PC-3 (cell line): Measurements from ENCODE around the gene CYGB. TPM values are rescaled to one million over a fixed set of nuclear protein-coding genes. Genes with fewer than 3 reads are reported as not detected.
A peak's percentile ranks its signal among the peaks of the same experiment; 100 is the strongest.

Source experiments
- ATAC-seq: fragments of 200-7000 bp; cut with Tn5 transposase; 2 replicates; pipeline ENCODE4 v1.9.1; 2020; ENCODE audit warnings: mild to moderate bottlenecking, moderate library complexity
- BruUV-seq: library from RNA; stranded (reverse); fragments of 400-500 nt; replicated peaks from 2 replicates; lab custom pipeline; 2021; lab: Mats Ljungman, UMichigan
- CTCF ChIA-PET: fragments of 300-600 bp; sonication (Branson Sonifier 250); formaldehyde crosslinking; loops from one replicate; lab custom pipeline; 2022; ENCODE audit warnings: antibody characterized with exemption; lab: Charles Lee
- POLR2A ChIA-PET: fragments of 300-600 bp; sonication (Branson Sonifier 250); formaldehyde crosslinking; loops from one replicate; lab custom pipeline; 2022; ENCODE audit warnings: antibody characterized with exemption; ENCODE audit not compliant: unreplicated experiment; lab: Charles Lee
- DNase-seq: peaks from one replicate; pipeline ENCODE4 v3.0.0-alpha.2; 2015
- H2AFZ ChIP-seq: fragments of 300-600 bp; sonication (generic); 2 replicates; pipeline ENCODE4 v1.6.0; 2016; ENCODE audit warnings: antibody characterized with exemption, low read length
- H3F3A ChIP-seq: fragments of 300-600 bp; sonication (generic); one replicate; pipeline ENCODE4 v1.6.0; 2017; ENCODE audit warnings: antibody characterized with exemption, low read length, control low read depth, mild to moderate bottlenecking; ENCODE audit not compliant: unreplicated experiment
- H3K27ac ChIP-seq: fragments of 300-600 bp; sonication (generic); 2 replicates; pipeline ENCODE4 v1.5.1; 2016; ENCODE audit warnings: mild to moderate bottlenecking, low read length
- H3K27me3 ChIP-seq: fragments of 300-600 bp; sonication (generic); 2 replicates; pipeline ENCODE4 v1.6.1; 2016; ENCODE audit warnings: low read length, mixed read lengths
- H3K36me3 ChIP-seq: fragments of 300-600 bp; sonication (generic); 2 replicates; pipeline ENCODE4 v1.6.1; 2016; ENCODE audit warnings: low read depth, mixed run types, low read length, mixed read lengths
- H3K4me1 ChIP-seq: fragments of 300-600 bp; sonication (generic); 2 replicates; pipeline ENCODE4 v1.5.1; 2016; ENCODE audit warnings: low read length; ENCODE audit not compliant: insufficient read depth
- H3K4me2 ChIP-seq: fragments of 300-600 bp; sonication (generic); 2 replicates; pipeline ENCODE4 v1.6.0; 2016; ENCODE audit warnings: low read length
- H3K4me3 ChIP-seq: fragments of 300-600 bp; sonication (generic); 2 replicates; pipeline ENCODE4 v1.5.1; 2016; ENCODE audit warnings: mild to moderate bottlenecking, low read length, mixed read lengths
- H3K79me2 ChIP-seq: fragments of 300-600 bp; sonication (generic); 2 replicates; pipeline ENCODE4 v1.6.1; 2017; ENCODE audit warnings: low read length, mixed read lengths
- H3K9ac ChIP-seq: fragments of 300-600 bp; sonication (generic); 2 replicates; pipeline ENCODE4 v1.6.0; 2016; ENCODE audit warnings: mild to moderate bottlenecking, low read length
- H3K9me2 ChIP-seq: fragments of 300-600 bp; sonication (generic); replicated peaks from 2 replicates; pipeline ENCODE4 v1.6.1; 2016; ENCODE audit warnings: mixed run types, low read length, mixed read lengths
- H3K9me3 ChIP-seq: fragments of 300-600 bp; sonication (generic); 2 replicates; pipeline ENCODE4 v1.6.1; 2016; ENCODE audit warnings: low read length, mixed read lengths
- H4K20me1 ChIP-seq: fragments of 300-600 bp; sonication (generic); 2 replicates; pipeline ENCODE4 v1.6.1; 2016; ENCODE audit warnings: low read length, mixed read lengths
- EZH2 ChIP-seq: fragments of 300-600 bp; sonication (generic); IDR thresholded peaks from one replicate; pipeline ENCODE4 v1.6.1; 2017; ENCODE audit warnings: antibody characterized with exemption, mild to moderate bottlenecking, low read length; ENCODE audit not compliant: unreplicated experiment
- EZH2phosphoT487 ChIP-seq: fragments of 300-600 bp; sonication (generic); IDR thresholded peaks from 2 replicates; pipeline ENCODE4 v1.6.1; 2018; ENCODE audit warnings: mild to moderate bottlenecking, antibody characterized with exemption, low read length, borderline replicate concordance
- intact Hi-C: fragments of 100-400 bp; cut with micrococcal nuclease; formaldehyde crosslinking; loops from 2 replicates; pipeline ENCODE4 v1.9.0; 2023
- total RNA-seq: library from RNA; depleted of rRNA; stranded (reverse); fragments of >200 nt; gene quantifications from 2 replicates; pipeline ENCODE4 v1.2.3, GENCODE V29; 2014
- TF ChIP-seq, protein P1 (sequence below): fragments of 300-600 bp; sonication (generic); conservative IDR thresholded peaks from 2 replicates; pipeline ENCODE4 v1.5.1; 2017; ENCODE audit warnings: antibody characterized with exemption, low read depth, mild to moderate bottlenecking, low read length

The CYGB gene
- total RNA-seq, 1 experiment from 2014 or later, result 0.62 TPM

DNA sequence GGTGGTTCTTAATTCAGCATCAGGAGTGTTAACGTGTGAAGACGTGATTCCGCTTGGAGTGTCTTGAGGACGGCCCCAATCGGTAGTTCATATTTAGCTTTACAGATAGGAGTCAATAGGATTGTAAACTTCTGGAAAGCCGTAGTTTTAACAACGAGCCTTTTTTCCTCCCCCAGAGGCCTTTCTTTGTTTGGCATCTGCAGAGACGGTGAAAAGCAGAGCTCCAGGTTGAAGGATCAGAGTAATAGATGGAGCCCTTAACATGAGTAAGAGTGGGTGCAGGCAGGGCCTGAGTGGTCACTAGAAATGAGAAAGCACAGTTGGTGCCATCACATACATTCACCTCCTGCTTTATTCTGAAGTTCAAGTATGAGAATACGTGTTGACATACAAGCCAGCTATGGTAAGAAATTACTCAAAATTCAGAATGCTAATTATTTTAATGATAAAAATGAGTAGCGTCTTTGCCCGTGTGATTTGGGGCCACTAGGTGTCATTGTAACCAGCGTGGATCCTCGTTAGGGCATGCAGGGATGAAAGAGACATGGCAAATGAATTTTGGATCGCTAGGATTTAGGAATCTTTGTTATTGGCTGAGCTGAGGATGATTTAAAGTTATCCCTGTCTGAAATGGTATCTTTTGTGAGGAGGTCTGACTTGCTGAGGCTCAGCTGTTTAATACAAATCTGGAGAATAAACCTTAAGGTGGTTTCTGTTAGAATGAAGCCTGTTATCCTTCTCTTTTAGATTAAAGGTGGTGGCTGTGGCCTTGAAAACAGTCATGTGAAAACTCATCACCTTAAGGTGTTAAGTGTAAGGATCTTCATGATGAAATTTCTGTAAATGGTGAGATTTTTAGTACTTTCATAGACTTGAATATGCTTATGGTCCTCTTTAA, 20.9 kb upstream of the CYGB start:
- Histone ChIP-seq H3K79me2 (peaks cover 69% of the 10 kb centered on the region), H3K9me3 (no peaks in the 10 kb centered on the region), H3K4me1 (peaks cover 50% of the 10 kb centered on the region), H4K20me1 (peaks cover 50% of the 10 kb centered on the region), H3K9me2 (no peaks in the 10 kb centered on the region), H3K4me3 (peak overlapping the region; percentile 91), H3K27me3 (no peaks in the 10 kb centered on the region), H3K27ac (peak overlapping the region; percentile 82), H3K9ac (peak overlapping the region; percentile 99), H3K36me3 (peaks cover 40% of the 10 kb centered on the region), H3K4me2 (peak overlapping the region; percentile 98), H2AFZ (no peak overlapping the region), H3F3A (peaks cover 17% of the 10 kb centered on the region)
- no TSS peak for BruUV-seq
- TF ChIP-seq, protein P1, sequence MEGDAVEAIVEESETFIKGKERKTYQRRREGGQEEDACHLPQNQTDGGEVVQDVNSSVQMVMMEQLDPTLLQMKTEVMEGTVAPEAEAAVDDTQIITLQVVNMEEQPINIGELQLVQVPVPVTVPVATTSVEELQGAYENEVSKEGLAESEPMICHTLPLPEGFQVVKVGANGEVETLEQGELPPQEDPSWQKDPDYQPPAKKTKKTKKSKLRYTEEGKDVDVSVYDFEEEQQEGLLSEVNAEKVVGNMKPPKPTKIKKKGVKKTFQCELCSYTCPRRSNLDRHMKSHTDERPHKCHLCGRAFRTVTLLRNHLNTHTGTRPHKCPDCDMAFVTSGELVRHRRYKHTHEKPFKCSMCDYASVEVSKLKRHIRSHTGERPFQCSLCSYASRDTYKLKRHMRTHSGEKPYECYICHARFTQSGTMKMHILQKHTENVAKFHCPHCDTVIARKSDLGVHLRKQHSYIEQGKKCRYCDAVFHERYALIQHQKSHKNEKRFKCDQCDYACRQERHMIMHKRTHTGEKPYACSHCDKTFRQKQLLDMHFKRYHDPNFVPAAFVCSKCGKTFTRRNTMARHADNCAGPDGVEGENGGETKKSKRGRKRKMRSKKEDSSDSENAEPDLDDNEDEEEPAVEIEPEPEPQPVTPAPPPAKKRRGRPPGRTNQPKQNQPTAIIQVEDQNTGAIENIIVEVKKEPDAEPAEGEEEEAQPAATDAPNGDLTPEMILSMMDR, result peak; percentile 84
- TF ChIP-seq EZH2phosphoT487, result no peak
- ChIA-PET POLR2A (interaction anchor here (0.6 to 0.7 kb wide), 2 partner anchors 37 to 65 kb away, joined by 3 to 4 read pairs; no protein-coding TSS in a partner anchor), CTCF (interaction anchor here (0.5 to 2.0 kb wide), 9 partner anchors 12 to 123 kb away, joined by 3 to 12 read pairs (median 8); partner anchors contain the start of gene ST6GALNAC2)
- no peak for ATAC-seq
- DNase-seq, result peak; percentile 52
- intact Hi-C loops, result loop anchor here (1.0 to 5.0 kb wide), 5 partner anchors 20 to 123 kb away; no protein-coding TSS in a partner anchor

DNA sequence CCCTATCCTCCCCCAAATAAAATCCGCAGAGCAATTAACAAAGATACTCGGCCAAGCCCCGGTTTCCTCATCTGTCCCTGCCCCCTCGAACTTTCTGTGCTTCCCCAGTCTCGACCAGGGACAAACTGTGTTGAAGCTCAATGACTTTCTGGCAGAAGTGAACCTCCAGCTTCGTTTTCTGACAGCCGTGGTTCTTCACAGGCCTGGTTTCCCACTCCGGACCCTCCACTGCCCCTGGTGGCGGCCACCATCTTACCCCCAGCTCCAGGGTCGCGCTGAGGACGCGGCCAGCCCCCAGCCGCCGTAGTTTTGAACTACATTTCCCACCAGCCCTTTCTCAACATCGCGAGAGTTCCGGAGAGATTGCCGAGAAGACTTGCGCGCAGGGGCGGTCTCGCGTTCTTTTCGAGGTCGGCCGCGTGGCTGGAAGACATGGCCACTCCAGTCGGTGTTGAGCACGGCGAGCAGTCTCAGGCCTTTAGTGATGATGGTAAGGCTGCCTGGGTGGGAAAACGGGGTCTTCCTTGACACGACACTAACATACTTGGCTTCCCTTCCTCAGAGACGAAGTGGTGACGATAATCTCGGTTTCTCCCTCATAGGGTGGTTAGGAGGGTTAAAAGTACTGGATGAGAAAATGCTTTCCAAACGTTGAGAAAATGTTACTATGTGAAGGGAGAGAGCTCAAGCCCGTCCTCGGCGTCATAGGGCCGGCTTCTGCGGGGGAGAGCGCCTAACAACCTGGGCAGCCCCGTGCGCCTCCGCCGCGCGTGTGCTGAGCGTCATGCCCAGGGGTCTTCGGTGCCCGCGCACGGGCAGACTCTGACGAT, 20.1 kb upstream of the CYGB start:
- peaks cover 60% of the 10 kb centered on the region for H3K79me2 ChIP-seq
- H3K4me2 ChIP-seq, result peak overlapping the region; percentile 98
- H3F3A ChIP-seq, result peaks cover 17% of the 10 kb centered on the region
- H3K4me1 ChIP-seq, result peaks cover 42% of the 10 kb centered on the region
- ChIA-PET POLR2A (interaction anchor here (0.6 to 1.1 kb wide), 8 partner anchors 11 to 310 kb away, joined by 3 to 6 read pairs (median 4); no protein-coding TSS in a partner anchor), CTCF (interaction anchor here (0.6 to 2.0 kb wide), 9 partner anchors 11 to 124 kb away, joined by 3 to 12 read pairs (median 6); partner anchors contain the start of gene ST6GALNAC2)
- peak overlapping the region; percentile 91 for H2AFZ ChIP-seq
- H3K4me3 ChIP-seq, result peak overlapping the region; percentile 91
- H3K9me2 ChIP-seq, result no peaks in the 10 kb centered on the region
- peak overlapping the region; percentile 99 for H3K9ac ChIP-seq
- peaks cover 37% of the 10 kb centered on the region for H3K36me3 ChIP-seq
- H3K9me3 ChIP-seq, result no peaks in the 10 kb centered on the region
- intact Hi-C loops, result loop anchor here (1.0 to 5.0 kb wide), 6 partner anchors 11 to 124 kb away; no protein-coding TSS in a partner anchor
- ATAC-seq (peak; percentile 84), DNase-seq (peak; percentile 99)
- TSS peak; percentile 79 for BruUV-seq
- H3K27ac ChIP-seq, result peak overlapping the region; percentile 82
- TF ChIP-seq, protein P1, result peak; percentile 56
- TF ChIP-seq EZH2 (no peak), EZH2phosphoT487 (no peak)
- peaks cover 43% of the 10 kb centered on the region for H4K20me1 ChIP-seq
- H3K27me3 ChIP-seq, result no peaks in the 10 kb centered on the region
